Breast epithelium (tissue), 4 donors: Measurements from ENCODE around the gene USP10. TPM values are rescaled to one million over a fixed set of nuclear protein-coding genes. Genes with fewer than 3 reads are reported as not detected.

Experiments
- DNase-seq, 2 donors: peaks; one replicate each; pipeline ENCODE4 v3.0.0-alpha.2; 2019; ENCODE audit warnings: low spot score in 2 of 2
- H3K27ac ChIP-seq, 2 donors: fragments of 200-600 bp; sonication (generic) in 1 of 2; one replicate each; pipeline ENCODE4 v1.5.1; 2016 to 2019; ENCODE audit warnings: mild to moderate bottlenecking in 1 of 2
- H3K27me3 ChIP-seq, 2 donors: fragments of 200-600 bp; sonication (generic) in 1 of 2; one replicate each; pipeline versions ENCODE4 v1.5.1 to v1.6.0; 2017 to 2019; ENCODE audit warnings: control low read depth in 1 of 2, mild to moderate bottlenecking in 1 of 2
- H3K36me3 ChIP-seq: fragments of 200-600 bp; one replicate; pipeline ENCODE4 v1.5.1; 2019
- H3K4me1 ChIP-seq, 2 donors: fragments of 200-600 bp; sonication (generic); one replicate each; pipeline ENCODE4 v1.5.1; 2016 to 2019; ENCODE audit warnings: control low read depth in 1 of 2
- H3K4me3 ChIP-seq, 3 donors: fragments of 200-600 bp; sonication (generic); 1 replicate in 2 of 3; 2 replicates in 1 of 3; pipeline ENCODE4 v1.5.1; 2016 to 2019; ENCODE audit warnings: mild to moderate bottlenecking in 3 of 3, moderate library complexity in 2 of 3
- H3K9me3 ChIP-seq, 2 donors: fragments of 200-600 bp; sonication (generic) in 1 of 2; one replicate each; pipeline ENCODE4 v1.5.1; 2016 to 2019; ENCODE audit warnings: control low read depth in 1 of 2
- POLR2A ChIP-seq: fragments of 450-650 bp; IDR thresholded peaks from one replicate; pipeline ENCODE4 v1.6.1; 2016; ENCODE audit warnings: antibody characterized with exemption, mild to moderate bottlenecking, moderate library complexity
- POLR2AphosphoS5 ChIP-seq, 3 donors: sonication (generic); formaldehyde crosslinking; IDR thresholded peaks; one replicate each; pipeline ENCODE4 v1.6.1; 2017; ENCODE audit warnings: antibody characterized with exemption in 3 of 3
- intact Hi-C: fragments of 100-400 bp; cut with DNase I; formaldehyde crosslinking; loops from one replicate; pipeline ENCODE4 v1.15.1; 2023; ENCODE audit warnings: low total_unique reads
- total RNA-seq, 3 donors: library from RNA; depleted of rRNA; stranded (reverse); fragments of >200 nt; gene quantifications; one replicate each; pipeline ENCODE4 v1.1.0, GENCODE V29; 2016
- TF ChIP-seq, protein P1 (sequence below), 3 donors: fragments of 450-650 bp; IDR thresholded peaks; one replicate each; pipeline ENCODE4 v1.5.1; 2016 to 2017; ENCODE audit warnings: antibody characterized with exemption in 3 of 3, mild to moderate bottlenecking in 3 of 3, moderate library complexity in 3 of 3

The USP10 gene
- total RNA-seq, 3 donors from 2014 or later: 30.4 to 70.8 (median 51.5) TPM

GRCh38 chr16:84722068-84722467 lies 22.3 kb downstream of the USP10 start:
- Histone ChIP-seq H3K4me3 (no peak overlapping the region), H3K9me3 (no peaks in the 10 kb centered on the region), H3K27ac (no peak overlapping the region), H3K36me3 (no peaks in the 10 kb centered on the region), H3K4me1 (peaks cover 0 to 23% of the 10 kb centered on the region in 2 donors), H3K27me3 (no peaks in the 10 kb centered on the region)
- TF ChIP-seq, protein P1, sequence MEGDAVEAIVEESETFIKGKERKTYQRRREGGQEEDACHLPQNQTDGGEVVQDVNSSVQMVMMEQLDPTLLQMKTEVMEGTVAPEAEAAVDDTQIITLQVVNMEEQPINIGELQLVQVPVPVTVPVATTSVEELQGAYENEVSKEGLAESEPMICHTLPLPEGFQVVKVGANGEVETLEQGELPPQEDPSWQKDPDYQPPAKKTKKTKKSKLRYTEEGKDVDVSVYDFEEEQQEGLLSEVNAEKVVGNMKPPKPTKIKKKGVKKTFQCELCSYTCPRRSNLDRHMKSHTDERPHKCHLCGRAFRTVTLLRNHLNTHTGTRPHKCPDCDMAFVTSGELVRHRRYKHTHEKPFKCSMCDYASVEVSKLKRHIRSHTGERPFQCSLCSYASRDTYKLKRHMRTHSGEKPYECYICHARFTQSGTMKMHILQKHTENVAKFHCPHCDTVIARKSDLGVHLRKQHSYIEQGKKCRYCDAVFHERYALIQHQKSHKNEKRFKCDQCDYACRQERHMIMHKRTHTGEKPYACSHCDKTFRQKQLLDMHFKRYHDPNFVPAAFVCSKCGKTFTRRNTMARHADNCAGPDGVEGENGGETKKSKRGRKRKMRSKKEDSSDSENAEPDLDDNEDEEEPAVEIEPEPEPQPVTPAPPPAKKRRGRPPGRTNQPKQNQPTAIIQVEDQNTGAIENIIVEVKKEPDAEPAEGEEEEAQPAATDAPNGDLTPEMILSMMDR (IDR thresholded peaks at IDR 0.05): no peak
- no peak for TF ChIP-seq POLR2AphosphoS5 (IDR thresholded peaks at IDR 0.05)
- TF ChIP-seq POLR2A: no peak
- intact Hi-C loops: no loop called here
- no peak for DNase-seq

DNA sequence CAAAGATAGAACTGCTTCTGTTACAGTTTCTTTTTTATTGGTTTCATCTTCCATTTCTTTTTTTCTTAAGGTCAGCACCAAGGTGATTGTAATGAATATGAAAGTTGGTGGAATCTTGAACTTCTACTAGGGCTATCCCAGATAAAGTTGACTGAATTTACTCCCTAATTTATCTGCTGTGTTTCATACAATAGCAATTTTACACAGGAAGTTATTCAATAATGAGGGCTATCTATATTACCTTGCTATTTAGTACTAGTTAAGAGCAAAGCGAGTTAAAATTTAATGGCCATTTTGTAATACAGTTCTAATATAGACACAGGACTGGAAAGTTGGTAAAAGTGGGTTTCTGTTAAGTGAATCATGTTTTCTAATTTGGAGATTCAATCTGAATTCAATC lies 24.1 kb downstream of the USP10 start:
- intact Hi-C loops: no loop called here

DNA sequence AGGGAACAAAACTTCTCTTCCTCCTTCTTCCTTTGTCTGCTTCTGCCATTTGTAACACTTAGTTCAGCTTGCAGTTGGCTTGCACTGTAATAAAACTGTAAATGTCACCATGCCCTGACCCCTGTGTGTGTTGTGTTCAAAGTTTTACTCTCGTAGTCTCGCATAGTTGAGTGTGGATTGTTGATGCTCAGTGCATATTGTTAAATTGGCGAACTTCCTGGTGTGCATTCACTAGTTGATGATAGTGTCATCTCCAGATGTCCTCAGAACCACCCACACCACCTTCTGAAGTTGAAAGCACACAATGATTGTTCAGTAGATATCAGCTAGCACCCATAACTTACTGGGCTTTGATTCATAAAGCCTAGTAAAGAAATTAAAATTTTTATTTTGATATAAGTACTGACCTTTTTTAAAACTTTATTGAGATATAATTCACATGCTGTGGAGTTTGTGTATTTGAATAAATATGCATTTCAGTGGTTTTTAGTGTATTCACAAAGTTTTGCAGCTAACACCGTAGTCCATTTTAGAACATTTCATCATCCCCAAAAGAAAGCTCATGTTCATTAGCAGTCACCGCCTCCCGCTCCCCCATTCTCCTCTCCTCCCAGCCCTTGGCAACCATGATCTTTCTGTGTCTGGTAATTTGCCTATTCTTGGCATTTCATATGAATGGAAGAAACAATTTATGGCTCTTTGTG lies 25.0 kb downstream of the USP10 start:
- Histone ChIP-seq H3K27ac (peak overlapping the region in 1 of 2 donors; percentile 26), H3K4me3 (no peak overlapping the region), H3K27me3 (no peaks in the 10 kb centered on the region), H3K36me3 (no peaks in the 10 kb centered on the region), H3K4me1 (peaks cover 0 to 25% of the 10 kb centered on the region in 2 donors), H3K9me3 (no peaks in the 10 kb centered on the region)
- TF ChIP-seq POLR2A: no peak
- TF ChIP-seq POLR2AphosphoS5 (IDR thresholded peaks at IDR 0.05): no peak
- TF ChIP-seq, protein P1 (IDR thresholded peaks at IDR 0.05): no peak
- intact Hi-C loops: no loop called here
- DNase-seq: no peak

More for the DNA sequence above, 24.1 kb downstream of the USP10 start:
- no peaks in the 10 kb centered on the region for H3K36me3 ChIP-seq
- no peak overlapping the region for H3K27ac ChIP-seq
- no peaks in the 10 kb centered on the region for H3K9me3 ChIP-seq
- no peak for DNase-seq
- H3K4me3 ChIP-seq: no peak overlapping the region
- TF ChIP-seq, protein P1 (IDR thresholded peaks at IDR 0.05): no peak
- peaks cover 0 to 23% of the 10 kb centered on the region in 2 donors for H3K4me1 ChIP-seq
- H3K27me3 ChIP-seq: no peaks in the 10 kb centered on the region

GRCh38 chr16:84725481-84726078 lies 25.8 kb downstream of the USP10 start:
- Histone ChIP-seq H3K4me1 (peaks cover 0 to 29% of the 10 kb centered on the region in 2 donors), H3K27ac (peak overlapping the region; percentile 5 to 71), H3K9me3 (no peaks in the 10 kb centered on the region), H3K4me3 (no peak overlapping the region), H3K36me3 (no peaks in the 10 kb centered on the region), H3K27me3 (no peaks in the 10 kb centered on the region)
- no peak for TF ChIP-seq POLR2AphosphoS5 (IDR thresholded peaks at IDR 0.05)
- TF ChIP-seq POLR2A: no peak
- TF ChIP-seq, protein P1 (IDR thresholded peaks at IDR 0.05): no peak
- intact Hi-C loops: no loop called here
- no peak for DNase-seq

GRCh38 chr16:84726079-84726668 lies 26.4 kb downstream of the USP10 start:
- DNase-seq: peak; percentile 87 to 95
- H3K4me1 ChIP-seq: peaks cover 0 to 29% of the 10 kb centered on the region in 2 donors
- no peaks in the 10 kb centered on the region for H3K9me3 ChIP-seq
- peak overlapping the region in 2 of 3 donors; percentile 12 to 21 for H3K4me3 ChIP-seq
- intact Hi-C loops: no loop called here
- H3K36me3 ChIP-seq: no peaks in the 10 kb centered on the region
- no peaks in the 10 kb centered on the region for H3K27me3 ChIP-seq
- TF ChIP-seq POLR2AphosphoS5 (IDR thresholded peaks at IDR 0.05): peak; percentile 49 to 73 (median 50)
- TF ChIP-seq, protein P1 (IDR thresholded peaks at IDR 0.05): peak; percentile 92 to 96 (median 94)
- no peak for TF ChIP-seq POLR2A
- H3K27ac ChIP-seq: peak overlapping the region; percentile 71 to 83
